SK-N-SH treated with all-trans-retinoic acid at 6 μM for 48 hours (cell line): ENCODE data around the gene WDR7.

Experiments
- BACH2 ChIP-seq: fragments of 250-450 bp; sonication (Bioruptor Pico); IDR thresholded peaks from 2 replicates; pipeline ENCODE4 v1.9.0; 2021; ENCODE audit warnings: mild to moderate bottlenecking, borderline replicate concordance
- SNAI2 ChIP-seq: fragments of 250-450 bp; sonication (Bioruptor Pico); IDR thresholded peaks from 2 replicates; pipeline ENCODE4 v1.5.0; 2020; ENCODE audit warnings: mild to moderate bottlenecking, moderate library complexity
- ZFP3 ChIP-seq: fragments of 250-450 bp; sonication (Bioruptor Pico); IDR thresholded peaks from 2 replicates; pipeline ENCODE4 v1.5.0; 2020; ENCODE audit warnings: mild to moderate bottlenecking, moderate library complexity

DNA sequence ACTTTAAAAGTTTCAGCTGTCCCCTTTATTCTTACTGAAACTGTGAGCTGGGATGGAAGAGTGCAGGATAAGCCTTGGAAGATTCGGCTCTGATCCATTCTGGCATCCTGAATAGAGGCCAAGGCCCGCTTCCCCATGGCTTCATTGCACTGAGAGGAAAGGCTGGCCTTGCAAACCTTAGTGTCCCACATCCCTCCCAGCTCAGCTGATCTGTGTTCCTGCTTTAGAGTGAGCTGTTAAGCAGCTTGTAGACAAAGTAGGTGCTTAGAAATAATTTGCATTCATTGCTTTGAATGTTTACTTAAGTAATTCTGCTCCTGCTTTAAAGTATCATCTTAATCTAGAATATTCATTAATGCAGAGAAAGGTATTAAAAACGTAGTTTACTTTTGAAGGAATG, 326.1 kb downstream of the WDR7 start:
- TF ChIP-seq BACH2 (CRISPR knock-in tag) (no peak), ZFP3 (no peak), SNAI2 (CRISPR knock-in tag) (no peak)
